Inflammatory macrophage (primary cell): ENCODE data around the gene GRHPR.

ENCODE experiments used
- DNase-seq, 2 donors: peaks; one replicate each; pipeline ENCODE4 v3.0.0-alpha.2; 2020 to 2022

The GRHPR gene

GRCh38 chr9:37399336-37399735 lies 23.2 kb upstream of the GRHPR start:
- DNase-seq = no peak

- DNase-seq = no peak
Observed at GRCh38 chr9:37404590-37404989, 17.9 kb upstream of the GRHPR start.

GRCh38 chr9:37405350-37405749 lies 17.1 kb upstream of the GRHPR start:
- DNase-seq = no peak

GRCh38 chr9:37405764-37406380 lies 16.6 kb upstream of the GRHPR start:
- no peak for DNase-seq

GRCh38 chr9:37406603-37407401 lies 15.7 kb upstream of the GRHPR start:
- DNase-seq = no peak

GRCh38 chr9:37407468-37407867 lies 15.0 kb upstream of the GRHPR start:
- no peak for DNase-seq

- DNase-seq = no peak
Observed at GRCh38 chr9:37408933-37409710, 13.4 kb upstream of the GRHPR start.

GRCh38 chr9:37410354-37410861 lies 12.1 kb upstream of the GRHPR start:
- DNase-seq = no peak

- DNase-seq = no peak
Observed at GRCh38 chr9:37410969-37411785, 11.3 kb upstream of the GRHPR start.

- DNase-seq = no peak
Observed at GRCh38 chr9:37412431-37413151, 9.9 kb upstream of the GRHPR start.

- DNase-seq = no peak
Observed at GRCh38 chr9:37413311-37413710, 9.2 kb upstream of the GRHPR start.

GRCh38 chr9:37414503-37414943 lies 8.0 kb upstream of the GRHPR start:
- DNase-seq = no peak

- peak; percentile 66 to 69 for DNase-seq
Observed at GRCh38 chr9:37415011-37415719, 7.3 kb upstream of the GRHPR start.

GRCh38 chr9:37417252-37417803 lies 5.2 kb upstream of the GRHPR start:
- DNase-seq = no peak

GRCh38 chr9:37417857-37418618 lies 4.5 kb upstream of the GRHPR start:
- DNase-seq = no peak

- no peak for DNase-seq
Observed at GRCh38 chr9:37419204-37419603, 3.3 kb upstream of the GRHPR start.

- no peak for DNase-seq
Observed at GRCh38 chr9:37420271-37421215, 2.0 kb upstream of the GRHPR start.

GRCh38 chr9:37421914-37422288 lies 595 bp upstream of the GRHPR start:
- peak in 1 of 2 donors; percentile 63 for DNase-seq

- DNase-seq = no peak
Observed at GRCh38 chr9:37423508-37423907, 1.0 kb downstream of the GRHPR start.
